Fibroblast of skin of right biceps (primary cell): ENCODE results near the gene TNFRSF6B.

Source experiments
- DNase-seq: peaks from one replicate; pipeline ENCODE4 v3.0.0-alpha.2; 2013

TNFRSF6B gene

DNA sequence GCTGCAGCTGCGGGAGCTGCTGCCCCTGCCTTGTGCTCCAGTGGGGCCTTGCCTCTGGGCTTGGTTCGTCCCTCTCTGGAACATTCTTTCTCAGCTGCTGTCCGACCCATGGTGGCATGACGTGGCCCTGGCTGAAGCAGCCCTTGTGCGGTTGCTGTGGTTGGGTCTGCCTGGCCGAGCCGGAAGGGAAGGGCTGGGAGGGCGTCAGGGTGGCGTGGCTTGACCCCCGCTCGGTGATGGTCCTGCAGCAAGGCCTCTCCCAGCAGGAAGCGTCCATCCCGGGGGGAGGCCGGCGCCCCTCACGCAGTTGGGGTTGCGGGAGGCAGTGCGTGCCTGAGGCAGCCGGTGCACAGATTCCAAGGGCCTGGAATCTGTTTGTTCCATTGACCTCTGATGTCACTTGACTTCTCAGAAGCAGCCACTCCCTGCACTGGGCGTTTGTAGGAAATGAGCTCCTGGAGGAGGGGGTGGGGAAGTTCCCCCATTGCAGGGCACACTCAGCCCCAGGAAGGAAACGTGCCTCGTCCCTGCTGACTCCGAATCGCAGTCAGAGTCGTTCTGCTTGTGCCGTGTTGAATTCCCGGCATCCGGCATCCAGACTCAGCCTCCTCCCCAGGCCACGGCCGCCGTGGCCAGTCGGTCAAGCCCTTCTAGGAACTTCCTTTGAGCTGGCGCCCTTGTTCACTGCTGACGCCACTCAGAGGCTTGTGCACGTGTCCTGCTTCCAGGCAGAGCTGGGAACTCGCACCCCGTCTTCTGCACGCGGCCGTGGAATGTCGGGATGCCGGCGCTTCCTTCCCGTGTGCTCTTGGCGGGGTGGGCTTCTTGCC lies 9.7 kb upstream of the TNFRSF6B start:
- peak; percentile 72 for DNase-seq

DNA sequence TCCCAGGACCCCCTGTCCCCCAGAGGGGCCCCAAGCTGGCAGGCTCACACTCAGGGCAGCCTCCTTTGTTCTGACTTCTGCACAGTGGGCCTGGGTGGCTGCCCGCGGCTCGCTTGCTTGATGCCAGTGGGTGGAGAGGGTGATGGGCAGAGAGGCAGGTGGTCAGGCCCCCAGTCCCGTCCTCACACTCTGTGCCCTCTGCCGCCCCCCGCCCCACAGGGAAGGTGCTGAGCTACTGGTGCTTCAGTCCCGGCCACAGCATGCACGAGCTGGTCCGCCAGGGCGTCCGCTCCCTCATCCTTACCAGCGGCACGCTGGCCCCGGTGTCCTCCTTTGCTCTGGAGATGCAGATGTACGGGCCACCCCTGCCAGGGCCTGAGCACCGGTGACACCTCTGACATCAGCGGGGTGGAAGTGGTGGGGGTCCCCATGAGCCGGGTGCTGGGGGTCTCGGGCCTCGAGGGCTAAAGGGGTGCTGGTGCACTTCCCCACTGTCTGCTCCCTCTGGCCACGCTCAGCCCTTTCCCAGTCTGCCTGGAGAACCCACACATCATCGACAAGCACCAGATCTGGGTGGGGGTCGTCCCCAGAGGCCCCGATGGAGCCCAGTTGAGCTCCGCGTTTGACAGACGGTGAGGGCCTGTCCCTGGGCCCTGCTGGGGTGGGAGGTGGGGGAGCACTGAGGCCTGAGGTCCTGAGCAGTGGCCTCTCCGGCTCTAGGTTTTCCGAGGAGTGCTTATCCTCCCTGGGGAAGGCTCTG lies 8.9 kb upstream of the TNFRSF6B start:
- no peak for DNase-seq

DNA sequence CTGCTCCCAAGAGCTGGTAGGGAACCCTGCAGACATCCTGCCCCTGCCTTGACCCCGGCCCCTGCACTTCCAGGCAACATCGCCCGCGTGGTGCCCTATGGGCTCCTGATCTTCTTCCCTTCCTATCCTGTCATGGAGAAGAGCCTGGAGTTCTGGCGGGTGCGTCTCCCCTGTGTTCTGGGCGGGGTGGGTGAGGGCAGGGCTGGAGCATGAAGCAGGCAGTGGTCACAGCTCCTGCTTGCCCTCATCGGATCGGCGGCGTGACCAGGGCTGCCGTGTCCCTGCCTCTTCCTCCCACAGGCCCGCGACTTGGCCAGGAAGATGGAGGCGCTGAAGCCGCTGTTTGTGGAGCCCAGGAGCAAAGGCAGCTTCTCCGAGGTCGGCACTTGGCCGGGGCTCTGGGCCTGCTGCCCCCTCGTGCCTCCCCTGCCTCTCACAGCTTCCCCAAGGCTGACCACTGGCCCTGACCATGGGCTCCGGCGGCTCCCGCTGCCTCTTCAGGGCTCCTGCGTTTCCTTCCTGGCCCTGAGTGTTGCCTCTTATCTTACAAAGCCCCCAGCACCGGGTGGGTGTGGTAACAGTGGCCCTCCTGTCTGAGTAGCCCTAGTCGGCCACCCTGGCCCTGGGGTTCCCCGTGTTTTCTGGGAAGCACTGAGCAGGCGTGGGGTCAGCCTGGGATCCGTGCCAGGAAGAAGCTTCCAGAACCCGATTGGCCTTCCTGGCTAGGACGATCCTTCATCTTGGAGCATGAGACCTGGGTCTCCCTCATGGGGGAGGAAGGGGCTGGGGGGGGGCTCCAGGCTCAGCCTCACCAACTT lies 8.0 kb upstream of the TNFRSF6B start:
- no peak for DNase-seq

DNA sequence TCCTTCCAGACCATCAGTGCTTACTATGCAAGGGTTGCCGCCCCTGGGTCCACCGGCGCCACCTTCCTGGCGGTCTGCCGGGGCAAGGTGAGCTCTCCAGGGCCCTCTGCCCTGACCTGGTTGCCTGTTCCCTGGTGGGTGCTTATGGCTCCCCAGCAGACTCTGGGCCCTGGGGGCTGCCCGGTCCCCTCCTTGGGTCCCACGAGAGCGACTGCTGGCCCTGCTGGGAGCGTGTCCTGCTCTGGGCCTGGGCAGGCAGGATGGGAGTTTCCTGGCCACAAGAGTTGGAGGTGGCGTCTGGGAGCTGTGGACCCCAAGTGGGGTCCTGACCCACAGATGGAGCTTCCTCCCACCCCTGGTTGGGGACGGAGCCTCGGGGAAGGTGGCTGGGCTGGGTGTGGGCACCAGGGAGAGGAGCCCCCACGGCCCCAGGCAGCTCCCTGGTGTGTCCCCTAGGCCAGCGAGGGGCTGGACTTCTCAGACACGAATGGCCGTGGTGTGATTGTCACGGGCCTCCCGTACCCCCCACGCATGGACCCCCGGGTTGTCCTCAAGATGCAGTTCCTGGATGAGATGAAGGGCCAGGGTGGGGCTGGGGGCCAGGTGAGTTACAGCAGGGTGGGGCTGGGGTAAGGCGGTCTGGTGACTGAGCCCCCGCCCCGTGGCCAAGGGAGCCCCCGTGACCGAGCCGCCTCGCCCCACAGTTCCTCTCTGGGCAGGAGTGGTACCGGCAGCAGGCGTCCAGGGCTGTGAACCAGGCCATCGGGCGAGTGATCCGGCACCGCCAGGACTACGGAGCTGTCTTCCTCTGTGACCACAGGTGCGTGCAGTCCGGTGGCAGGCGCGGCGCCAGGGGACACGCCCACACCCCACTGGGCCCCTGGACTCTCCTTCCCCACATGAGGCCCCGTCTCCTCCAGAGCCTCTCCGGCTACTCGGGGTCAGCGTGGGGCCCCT lies 7.1 kb upstream of the TNFRSF6B start:
- DNase-seq: no peak

DNA sequence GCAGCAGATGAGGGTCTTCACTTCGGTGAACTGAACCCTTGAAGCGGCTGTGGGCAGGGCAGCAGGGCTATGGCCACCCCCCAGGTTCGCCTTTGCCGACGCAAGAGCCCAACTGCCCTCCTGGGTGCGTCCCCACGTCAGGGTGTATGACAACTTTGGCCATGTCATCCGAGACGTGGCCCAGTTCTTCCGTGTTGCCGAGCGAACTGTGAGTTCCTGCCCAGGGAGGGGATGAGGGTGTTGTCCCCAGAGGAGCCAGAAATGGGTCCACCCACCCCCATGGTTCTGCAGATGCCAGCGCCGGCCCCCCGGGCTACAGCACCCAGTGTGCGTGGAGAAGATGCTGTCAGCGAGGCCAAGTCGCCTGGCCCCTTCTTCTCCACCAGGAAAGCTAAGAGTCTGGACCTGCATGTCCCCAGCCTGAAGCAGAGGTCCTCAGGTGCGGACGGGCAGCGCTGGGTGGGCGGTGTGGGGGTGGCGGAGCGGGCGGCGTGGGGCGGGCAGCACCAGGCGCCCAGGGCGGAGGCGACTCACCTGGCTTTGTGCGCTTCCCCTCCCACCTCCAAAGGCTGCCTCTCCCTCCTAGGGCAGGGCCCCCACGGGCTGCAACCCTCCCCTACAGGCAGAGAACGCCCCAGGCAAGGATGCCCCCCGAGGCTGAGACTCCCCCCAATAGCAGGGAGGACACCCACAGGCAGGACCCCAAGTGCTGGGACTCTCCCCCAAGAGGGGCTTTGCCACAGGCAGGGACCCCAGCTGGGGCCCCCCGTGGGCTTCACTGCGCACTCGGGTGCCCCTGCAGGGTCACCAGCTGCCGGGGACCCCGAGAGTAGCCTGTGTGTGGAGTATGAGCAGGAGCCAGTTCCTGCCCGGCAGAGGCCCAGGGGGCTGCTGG lies 6.2 kb upstream of the TNFRSF6B start:
- no peak for DNase-seq

DNA sequence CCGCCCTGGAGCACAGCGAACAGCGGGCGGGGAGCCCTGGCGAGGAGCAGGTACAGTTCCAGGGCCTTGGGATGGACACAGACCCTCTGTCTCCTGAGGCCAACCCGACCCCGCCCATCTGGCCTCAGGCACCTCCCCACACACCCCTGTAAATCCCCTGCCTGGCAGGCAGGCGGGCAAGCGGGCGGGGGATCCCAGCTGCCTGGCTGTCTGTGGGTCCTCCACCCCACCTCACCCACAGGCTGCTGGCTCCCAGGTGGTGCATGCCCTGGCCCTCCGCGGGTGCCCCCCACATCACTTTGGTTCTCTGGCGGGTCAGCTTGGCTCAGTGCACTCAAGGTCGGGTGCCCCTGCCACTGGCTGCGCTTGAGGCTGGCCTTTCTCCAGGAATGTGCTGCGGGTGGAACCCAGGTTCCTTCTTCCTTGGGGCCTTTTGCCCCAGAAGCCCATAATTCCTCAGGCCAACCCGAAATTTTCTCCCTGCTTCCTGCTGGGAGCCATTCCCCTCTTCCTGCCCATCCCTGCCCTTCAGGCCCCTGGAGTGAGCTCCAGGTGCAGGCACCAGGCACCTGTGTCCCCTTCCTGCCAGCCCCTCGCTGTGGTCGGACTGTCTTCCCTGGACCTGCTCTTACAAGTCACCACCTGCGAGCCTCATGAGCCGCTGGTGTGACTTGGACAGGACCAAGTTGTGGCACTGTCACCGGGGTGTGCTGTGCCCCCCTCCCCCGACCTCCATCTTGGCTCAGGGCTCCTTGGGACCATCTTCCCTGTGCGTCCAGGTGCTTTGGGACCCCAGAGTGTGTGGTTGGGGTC lies 5.3 kb upstream of the TNFRSF6B start:
- DNase-seq: no peak

DNA sequence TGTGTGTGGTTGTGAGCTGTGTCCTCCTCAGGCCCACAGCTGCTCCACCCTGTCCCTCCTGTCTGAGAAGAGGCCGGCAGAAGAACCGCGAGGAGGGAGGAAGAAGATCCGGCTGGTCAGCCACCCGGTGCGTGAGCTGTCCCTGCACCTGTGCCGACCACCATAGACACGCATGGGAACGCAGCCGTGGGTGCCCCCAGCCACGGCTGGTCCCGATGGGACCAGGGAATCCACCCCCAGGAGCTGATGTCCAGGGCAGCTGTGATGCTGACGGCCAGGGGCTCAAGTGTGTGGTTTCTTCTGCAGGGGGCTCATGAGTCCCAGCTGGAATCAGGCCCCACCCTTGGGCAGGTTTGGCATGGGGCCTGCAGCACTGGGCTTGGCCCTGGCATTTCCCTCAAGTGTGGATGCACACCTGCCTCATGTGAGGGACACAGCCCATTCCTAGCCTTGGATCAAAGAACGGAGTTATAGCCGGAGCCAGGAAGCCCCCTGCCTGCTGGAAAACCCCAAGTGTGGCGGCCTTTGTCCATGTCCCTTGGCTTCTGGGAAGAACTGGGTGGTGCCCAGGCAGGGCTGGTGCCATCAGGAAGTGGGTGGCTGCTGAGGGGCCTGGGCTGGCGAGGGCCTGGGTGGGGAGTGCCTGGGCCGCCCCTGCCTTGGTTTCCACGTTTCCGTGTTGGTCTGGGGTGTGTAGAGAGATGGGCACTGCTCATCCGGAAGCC lies 4.6 kb upstream of the TNFRSF6B start:
- DNase-seq: no peak

DNA sequence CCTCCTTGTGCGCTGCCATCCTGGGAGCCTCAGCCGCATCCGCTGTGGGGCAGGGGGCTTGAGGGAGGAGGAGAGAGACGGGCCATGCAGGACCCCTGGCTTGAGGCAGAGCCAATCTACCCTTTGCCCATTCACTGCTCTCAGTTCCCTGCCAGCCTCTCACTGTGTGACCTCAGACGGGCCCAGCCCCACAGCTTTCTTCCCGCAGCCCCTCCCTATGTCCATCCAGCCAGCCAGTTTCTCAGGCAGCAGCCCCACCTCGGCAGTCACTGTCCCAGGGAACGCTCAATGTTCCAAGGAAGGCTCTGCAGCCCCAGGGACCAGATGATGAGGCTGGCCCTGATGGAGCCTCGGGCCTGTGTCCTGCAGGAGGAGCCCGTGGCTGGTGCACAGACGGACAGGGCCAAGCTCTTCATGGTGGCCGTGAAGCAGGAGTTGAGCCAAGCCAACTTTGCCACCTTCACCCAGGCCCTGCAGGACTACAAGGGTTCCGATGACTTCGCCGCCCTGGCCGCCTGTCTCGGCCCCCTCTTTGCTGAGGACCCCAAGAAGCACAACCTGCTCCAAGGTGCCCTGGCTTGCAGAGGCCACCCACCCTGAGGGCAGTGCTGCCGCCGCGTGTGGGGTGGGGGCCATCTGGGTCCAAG lies 3.9 kb upstream of the TNFRSF6B start:
- DNase-seq: no peak

DNA sequence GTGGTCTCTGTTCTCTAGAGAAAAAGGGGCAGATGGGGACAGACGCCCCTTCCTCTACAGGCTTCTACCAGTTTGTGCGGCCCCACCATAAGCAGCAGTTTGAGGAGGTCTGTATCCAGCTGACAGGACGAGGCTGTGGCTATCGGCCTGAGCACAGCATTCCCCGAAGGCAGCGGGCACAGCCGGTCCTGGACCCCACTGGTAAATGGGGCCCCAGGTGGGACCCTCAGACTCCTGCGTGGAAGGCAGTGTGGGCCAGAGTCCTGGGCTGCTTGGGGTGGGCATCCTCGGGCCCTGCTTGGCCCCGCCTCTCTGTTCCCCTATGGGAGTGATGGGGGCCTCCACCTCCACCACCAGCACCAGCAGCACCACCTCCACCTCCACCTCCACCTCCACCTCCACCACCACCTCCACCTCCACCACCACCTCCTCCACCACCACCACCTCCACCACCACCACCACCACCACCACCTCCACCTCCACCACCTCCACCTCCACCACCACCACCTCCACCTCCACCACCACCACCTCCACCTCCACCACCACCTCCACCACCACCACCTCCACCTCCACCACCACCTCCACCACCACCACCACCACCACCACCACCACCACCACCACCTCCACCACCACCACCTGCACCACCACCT lies 3.2 kb upstream of the TNFRSF6B start:
- no peak for DNase-seq

DNA sequence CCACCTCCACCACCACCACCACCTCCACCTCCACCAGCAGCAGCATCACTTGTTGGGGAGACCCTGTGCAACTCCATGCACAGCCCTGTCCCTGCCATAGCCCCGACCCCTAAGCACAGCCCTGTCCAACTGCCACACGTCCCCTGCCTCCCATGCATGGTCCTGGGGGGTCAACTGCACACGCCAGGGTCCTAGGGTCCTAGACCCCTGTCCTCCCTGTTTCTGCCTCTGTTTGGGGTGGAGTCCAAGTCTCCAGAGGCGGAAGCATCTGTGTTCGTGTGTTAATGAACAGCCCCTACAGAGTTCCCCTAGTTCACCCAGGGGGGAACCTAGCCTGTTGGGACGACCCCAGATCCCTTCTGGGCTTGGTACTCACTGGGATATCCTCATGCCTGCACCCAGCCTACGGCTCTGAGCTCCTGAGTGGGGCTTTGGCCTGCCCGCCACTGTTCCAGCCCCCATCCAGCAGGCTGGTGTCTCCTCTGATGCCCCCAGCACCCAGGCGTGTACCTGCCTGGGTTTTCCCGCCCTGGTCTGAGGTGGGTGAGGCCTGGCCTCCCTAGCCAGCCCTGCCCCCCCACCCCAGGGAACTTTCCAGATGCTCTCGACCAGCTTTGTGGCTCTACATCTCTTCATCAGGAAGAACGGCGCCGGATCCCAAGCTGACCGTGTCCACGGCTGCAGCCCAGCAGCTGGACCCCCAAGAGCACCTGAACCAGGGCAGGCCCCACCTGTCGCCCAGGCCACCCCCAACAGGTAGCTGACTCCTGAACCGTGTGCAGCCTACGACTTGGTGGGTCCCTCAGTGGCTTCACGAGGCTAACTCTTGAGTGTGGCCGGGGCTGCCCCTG lies 2.5 kb upstream of the TNFRSF6B start:
- DNase-seq: no peak

DNA sequence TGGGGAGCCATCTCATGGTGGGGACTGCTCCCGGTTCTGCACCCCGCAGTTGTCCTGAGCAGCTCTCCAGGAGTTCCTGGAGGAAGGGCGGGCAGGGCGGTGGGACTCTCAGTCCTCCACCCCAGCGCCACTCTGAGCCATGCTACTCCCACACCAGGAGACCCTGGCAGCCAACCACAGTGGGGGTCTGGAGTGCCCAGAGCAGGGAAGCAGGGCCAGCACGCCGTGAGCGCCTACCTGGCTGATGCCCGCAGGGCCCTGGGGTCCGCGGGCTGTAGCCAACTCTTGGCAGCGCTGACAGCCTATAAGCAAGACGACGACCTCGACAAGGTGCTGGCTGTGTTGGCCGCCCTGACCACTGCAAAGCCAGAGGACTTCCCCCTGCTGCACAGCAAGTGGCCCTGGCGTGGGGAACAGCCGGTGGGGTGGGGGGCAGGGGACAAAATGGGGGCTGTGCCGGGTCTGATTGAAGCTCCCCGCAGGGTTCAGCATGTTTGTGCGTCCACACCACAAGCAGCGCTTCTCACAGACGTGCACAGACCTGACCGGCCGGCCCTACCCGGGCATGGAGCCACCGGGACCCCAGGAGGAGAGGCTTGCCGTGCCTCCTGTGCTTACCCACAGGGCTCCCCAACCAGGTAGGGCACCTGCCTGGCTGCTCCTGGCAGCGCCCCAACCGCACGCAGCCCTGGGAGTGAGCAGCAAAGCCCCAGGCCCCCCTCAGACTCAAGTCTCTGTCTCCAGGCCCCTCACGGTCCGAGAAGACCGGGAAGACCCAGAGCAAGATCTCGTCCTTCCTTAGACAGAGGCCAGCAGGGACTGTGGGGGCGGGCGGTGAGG lies 1.6 kb upstream of the TNFRSF6B start:
- no peak for DNase-seq

DNA sequence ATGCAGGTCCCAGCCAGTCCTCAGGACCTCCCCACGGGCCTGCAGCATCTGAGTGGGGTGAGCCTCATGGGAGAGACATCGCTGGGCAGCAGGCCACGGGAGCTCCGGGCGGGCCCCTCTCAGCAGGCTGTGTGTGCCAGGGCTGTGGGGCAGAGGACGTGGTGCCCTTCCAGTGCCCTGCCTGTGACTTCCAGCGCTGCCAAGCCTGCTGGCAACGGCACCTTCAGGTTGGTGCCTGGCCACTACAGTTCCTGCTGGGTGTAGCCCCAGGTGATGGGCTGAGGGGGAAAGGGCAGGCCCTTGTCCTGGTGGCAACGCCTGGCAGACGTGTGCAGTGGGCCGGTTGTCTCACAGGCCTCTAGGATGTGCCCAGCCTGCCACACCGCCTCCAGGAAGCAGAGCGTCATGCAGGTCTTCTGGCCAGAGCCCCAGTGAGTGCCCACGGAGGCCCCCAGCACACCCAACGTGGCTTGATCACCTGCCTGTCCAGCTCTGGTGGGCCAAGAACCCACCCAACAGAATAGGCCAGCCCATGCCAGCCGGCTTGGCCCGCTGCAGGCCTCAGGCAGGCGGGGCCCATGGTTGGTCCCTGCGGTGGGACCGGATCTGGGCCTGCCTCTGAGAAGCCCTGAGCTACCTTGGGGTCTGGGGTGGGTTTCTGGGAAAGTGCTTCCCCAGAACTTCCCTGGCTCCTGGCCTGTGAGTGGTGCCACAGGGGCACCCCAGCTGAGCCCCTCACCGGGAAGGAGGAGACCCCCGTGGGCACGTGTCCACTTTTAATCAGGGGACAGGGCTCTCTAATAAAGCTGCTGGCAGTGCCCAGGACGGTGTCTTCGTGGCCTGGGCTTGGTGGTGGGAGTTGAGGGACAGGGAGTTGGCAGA lies 787 bp upstream of the TNFRSF6B start:
- no peak for DNase-seq

DNA sequence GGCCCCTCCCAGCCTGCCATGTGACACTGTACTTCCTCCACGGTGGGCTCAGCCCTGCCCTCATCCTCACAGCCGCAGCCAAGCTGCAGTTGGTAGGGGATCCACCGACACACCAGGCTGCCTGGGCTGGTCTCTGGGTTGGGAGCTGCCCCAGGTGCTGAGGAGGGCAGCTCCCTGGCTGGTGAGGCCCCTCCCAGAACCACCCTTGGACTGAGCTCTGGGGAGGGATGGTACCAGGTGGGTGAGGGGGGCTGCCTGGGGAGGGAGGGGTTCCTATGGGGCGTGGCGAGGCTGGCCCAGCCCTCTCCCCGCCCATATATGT lies 185 bp upstream of the TNFRSF6B start:
- DNase-seq: peak; percentile 39

DNA sequence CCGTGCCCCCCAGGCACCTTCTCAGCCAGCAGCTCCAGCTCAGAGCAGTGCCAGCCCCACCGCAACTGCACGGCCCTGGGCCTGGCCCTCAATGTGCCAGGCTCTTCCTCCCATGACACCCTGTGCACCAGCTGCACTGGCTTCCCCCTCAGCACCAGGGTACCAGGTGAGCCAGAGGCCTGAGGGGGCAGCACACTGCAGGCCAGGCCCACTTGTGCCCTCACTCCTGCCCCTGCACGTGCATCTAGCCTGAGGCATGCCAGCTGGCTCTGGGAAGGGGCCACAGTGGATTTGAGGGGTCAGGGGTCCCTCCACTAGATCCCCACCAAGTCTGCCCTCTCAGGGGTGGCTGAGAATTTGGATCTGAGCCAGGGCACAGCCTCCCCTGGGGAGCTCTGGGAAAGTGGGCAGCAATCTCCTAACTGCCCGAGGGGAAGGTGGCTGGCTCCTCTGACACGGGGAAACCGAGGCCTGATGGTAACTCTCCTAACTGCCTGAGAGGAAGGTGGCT lies 960 bp downstream of the TNFRSF6B start:
- no peak for DNase-seq

DNA sequence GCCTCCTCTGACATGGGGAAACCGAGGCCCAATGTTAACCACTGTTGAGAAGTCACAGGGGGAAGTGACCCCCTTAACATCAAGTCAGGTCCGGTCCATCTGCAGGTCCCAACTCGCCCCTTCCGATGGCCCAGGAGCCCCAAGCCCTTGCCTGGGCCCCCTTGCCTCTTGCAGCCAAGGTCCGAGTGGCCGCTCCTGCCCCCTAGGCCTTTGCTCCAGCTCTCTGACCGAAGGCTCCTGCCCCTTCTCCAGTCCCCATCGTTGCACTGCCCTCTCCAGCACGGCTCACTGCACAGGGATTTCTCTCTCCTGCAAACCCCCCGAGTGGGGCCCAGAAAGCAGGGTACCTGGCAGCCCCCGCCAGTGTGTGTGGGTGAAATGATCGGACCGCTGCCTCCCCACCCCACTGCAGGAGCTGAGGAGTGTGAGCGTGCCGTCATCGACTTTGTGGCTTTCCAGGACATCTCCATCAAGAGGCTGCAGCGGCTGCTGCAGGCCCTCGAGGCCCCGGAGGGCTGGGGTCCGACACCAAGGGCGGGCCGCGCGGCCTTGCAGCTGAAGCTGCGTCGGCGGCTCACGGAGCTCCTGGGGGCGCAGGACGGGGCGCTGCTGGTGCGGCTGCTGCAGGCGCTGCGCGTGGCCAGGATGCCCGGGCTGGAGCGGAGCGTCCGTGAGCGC lies 1.6 kb downstream of the TNFRSF6B start:
- DNase-seq: no peak
